ENCODE data around the gene TFR2. TPM values are rescaled to one million over a fixed set of nuclear protein-coding genes. Genes with fewer than 3 reads are reported as not detected.

TFR2 gene
- total and polyA plus RNA-seq, 9 of the 15 experiments (the other 6 are each of a cell fraction or from before 2014, with no cell fraction given) = 3.8 to 123 (median 51.1) TPM

DNA sequence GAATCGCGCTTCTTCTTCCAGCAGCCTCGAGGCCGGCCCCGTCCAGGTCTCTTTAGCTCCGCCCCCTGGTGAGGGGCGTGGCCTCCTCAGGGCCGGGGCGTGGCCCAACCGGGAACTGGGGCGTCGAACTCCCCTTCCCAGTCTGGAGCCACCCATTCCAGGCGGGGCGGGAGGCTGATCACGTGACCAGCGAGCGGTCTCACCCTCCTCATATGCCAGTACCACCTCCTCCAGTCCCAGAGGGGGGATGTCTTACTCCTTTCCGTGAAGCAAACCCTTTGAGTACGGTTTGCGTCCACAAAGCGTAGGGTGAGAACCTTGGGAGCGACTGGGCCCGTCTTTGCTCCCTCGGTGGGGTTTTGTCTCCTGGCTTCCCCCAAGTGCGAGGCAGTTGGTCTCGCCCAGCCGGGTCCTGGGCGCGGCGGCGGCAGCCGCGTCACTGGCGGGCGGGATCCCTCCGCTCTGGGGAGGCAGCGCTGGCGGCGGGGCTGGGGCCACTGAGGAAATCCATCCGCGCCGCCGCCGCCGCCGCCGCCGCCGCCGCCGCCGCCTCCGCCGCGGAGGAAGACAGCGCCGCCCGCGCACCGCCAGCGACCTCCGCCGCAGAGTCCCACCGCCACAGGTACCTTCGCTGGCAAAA, 32.1 kb upstream of the TFR2 start, which contains the start of gene GNB2 (continued):
- TF ChIP-seq PKNOX1 (IDR thresholded peaks at IDR 0.05) = peak; percentile 51; the same call in 1 of the 2 replicates
- no peak for TF ChIP-seq CAMTA2 (CRISPR knock-in tag; conservative IDR thresholded peaks at IDR 0.05)
- TF ChIP-seq SAP30 (IDR thresholded peaks at IDR 0.05; ENCODE audit: borderline replicate concordance, insufficient read depth, low read depth, low read length, poor library complexity, severe bottlenecking) = no peak
- TF ChIP-seq FOXA3 (CRISPR knock-in tag; conservative IDR thresholded peaks at IDR 0.05 in 1 of 2, IDR thresholded peaks at IDR 0.05 in 1 of 2) = no peak
- no peak for TF ChIP-seq CHD4 (IDR thresholded peaks at IDR 0.05; ENCODE audit: insufficient read depth, insufficient replicate concordance, low read depth, low read length, poor library complexity, severe bottlenecking)
- peak; percentile 71 for TF ChIP-seq FOSL1 (tag; conservative IDR thresholded peaks at IDR 0.05)
- 0 out of 2 replicates have a peak, but pooled peaks have one; percentile 56 for TF ChIP-seq ILF3 (IDR thresholded peaks at IDR 0.05; ENCODE audit: borderline replicate concordance)
- TF ChIP-seq, protein P1, sequence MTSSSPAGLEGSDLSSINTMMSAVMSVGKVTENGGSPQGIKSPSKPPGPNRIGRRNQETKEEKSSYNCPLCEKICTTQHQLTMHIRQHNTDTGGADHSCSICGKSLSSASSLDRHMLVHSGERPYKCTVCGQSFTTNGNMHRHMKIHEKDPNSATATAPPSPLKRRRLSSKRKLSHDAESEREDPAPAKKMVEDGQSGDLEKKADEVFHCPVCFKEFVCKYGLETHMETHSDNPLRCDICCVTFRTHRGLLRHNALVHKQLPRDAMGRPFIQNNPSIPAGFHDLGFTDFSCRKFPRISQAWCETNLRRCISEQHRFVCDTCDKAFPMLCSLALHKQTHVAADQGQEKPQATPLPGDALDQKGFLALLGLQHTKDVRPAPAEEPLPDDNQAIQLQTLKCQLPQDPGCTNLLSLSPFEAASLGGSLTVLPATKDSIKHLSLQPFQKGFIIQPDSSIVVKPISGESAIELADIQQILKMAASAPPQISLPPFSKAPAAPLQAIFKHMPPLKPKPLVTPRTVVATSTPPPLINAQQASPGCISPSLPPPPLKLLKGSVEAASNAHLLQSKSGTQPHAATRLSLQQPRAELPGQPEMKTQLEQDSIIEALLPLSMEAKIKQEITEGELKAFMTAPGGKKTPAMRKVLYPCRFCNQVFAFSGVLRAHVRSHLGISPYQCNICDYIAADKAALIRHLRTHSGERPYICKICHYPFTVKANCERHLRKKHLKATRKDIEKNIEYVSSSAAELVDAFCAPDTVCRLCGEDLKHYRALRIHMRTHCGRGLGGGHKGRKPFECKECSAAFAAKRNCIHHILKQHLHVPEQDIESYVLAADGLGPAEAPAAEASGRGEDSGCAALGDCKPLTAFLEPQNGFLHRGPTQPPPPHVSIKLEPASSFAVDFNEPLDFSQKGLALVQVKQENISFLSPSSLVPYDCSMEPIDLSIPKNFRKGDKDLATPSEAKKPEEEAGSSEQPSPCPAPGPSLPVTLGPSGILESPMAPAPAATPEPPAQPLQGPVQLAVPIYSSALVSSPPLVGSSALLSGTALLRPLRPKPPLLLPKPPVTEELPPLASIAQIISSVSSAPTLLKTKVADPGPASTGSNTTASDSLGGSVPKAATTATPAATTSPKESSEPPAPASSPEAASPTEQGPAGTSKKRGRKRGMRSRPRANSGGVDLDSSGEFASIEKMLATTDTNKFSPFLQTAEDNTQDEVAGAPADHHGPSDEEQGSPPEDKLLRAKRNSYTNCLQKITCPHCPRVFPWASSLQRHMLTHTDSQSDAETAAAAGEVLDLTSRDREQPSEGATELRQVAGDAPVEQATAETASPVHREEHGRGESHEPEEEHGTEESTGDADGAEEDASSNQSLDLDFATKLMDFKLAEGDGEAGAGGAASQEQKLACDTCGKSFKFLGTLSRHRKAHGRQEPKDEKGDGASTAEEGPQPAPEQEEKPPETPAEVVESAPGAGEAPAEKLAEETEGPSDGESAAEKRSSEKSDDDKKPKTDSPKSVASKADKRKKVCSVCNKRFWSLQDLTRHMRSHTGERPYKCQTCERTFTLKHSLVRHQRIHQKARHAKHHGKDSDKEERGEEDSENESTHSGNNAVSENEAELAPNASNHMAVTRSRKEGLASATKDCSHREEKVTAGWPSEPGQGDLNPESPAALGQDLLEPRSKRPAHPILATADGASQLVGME (CRISPR knock-in tag; IDR thresholded peaks at IDR 0.05) = 0 out of 2 replicates have a peak, but pooled peaks have one; percentile 11
- TF ChIP-seq UBTF (IDR thresholded peaks at IDR 0.05; ENCODE audit: borderline replicate concordance in 1 of 2, low read depth in 2 of 2, low read length in 2 of 2) = peak; percentile 35 to 55; a peak in 1 of 4 replicates
- TF ChIP-seq ZBTB2 (IDR thresholded peaks at IDR 0.05) = no peak
- no peak for TF ChIP-seq ZNF551 (CRISPR knock-in tag; IDR thresholded peaks at IDR 0.05)
- peak; percentile 83 for TF ChIP-seq THAP12 (CRISPR knock-in tag; IDR thresholded peaks at IDR 0.05)

Measured in K562 (cell line).